Measurements from ENCODE around the gene KCNB1.

Gene KCNB1

DNA sequence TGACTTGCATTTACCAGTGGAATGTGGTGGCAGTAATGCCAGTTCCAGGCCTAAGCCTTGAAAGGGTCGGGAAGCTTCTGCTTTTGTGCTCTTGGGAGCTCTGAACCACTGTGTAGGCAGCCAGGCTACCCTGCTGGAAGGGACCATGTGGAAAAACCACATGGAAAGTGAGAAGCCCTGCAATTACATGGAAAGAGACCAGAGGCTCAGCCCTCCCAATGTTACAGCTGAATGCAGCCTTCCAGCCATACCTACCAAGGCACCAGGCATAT, 14.9 kb upstream of the KCNB1 start:
- DNase-seq (ENCODE audit: low read depth in 2 of 2), result no peak

DNA sequence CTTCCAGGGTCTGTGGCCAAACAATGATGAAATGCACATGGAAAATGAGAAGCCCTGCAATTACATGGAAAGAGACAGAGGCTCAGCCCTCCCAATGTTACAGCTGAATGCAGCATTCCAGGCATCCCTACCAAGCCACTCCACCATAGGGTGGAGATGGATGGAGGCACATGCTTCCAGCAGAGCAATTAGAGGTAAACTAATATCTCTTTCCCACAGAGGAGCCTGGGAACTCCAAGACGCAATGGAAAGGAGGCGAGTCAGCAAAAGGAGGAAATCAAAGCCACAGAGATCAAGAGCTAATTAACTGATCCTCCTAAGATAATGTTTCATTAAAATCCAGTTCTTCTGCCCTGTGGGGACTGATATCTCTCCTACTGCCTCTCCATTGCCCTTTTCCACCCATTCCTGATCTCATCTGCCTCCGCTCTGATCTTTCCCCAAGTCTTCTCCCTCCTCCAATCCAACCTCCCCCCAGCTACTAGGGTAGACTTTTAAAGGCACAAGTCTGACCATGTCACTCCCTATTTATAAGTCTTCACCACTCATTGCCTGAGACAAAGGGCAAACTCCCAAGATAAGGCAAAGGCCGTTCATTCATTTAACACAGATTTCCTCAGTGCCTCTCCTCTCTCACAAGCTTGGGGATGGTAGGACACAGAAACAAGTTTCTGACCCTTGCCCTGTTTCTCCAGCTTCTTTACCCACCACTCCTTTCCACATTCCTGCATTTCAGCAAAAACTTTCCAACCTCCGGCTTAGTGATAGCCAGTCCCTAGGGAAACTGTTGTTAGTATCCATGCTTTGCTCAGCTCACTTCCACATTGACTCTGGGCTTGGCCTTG, 14.3 kb upstream of the KCNB1 start:
- DNase-seq (ENCODE audit: low read depth in 2 of 2), result no peak

DNA sequence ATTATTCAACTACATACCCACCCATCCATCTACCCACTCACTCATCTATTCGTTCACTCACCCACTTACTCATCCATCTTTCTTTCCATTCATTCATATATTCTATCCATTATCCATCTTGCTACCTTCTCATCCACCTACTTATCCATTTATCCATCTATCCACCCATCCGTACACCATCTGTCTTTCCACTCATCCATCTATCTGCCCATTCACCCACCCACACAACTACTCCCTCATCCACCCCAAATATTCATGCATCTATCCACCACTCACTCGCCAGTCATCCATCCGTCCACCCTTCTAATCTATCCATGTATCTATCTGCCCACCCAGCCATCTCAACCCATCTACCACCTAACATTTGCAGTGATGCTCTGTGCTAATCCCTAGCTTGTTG, 13.6 kb upstream of the KCNB1 start:
- DNase-seq (ENCODE audit: low read depth in 2 of 2), result no peak

DNA sequence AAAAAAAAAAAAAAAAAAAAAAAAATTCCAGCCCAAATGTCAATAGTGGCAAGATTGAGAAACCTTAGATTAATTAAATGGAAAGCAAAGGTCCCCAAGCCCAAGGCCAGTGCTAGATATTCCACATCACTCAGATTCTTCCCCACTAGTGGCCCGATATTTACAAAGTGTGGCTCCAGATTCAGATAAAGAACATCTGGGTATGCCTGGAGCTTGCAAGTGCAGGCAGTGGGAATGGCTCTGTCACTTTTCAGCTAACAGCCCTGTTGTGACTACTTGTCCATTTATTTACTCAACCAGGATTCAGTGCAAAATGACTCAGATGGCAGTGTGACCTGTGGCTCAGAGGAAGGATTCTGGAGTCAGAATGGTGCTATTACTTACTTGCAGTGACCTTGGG, 8.2 kb upstream of the KCNB1 start:
- no peak for DNase-seq (ENCODE audit: low read depth in 2 of 2)

DNA sequence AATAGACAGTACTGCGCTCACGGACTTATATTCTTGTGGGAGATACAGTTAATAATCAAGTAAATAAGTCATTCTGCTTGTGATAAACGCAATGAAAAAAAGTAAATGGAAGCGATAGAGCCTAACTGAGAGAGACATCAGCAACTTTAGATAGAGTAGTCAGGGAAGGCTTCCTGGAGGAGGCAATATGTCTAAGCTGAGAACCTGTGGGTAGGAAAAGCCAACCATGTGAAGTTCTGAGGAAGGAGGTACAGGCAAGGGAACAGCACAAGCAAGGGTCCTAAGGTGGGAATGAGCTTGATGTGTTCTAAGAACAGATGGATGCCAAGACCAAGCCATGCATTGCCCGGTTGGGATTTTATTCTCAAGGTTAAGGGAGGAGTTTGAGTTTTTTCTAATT, 7.2 kb upstream of the KCNB1 start:
- DNase-seq (ENCODE audit: low read depth in 2 of 2), result no peak

DNA sequence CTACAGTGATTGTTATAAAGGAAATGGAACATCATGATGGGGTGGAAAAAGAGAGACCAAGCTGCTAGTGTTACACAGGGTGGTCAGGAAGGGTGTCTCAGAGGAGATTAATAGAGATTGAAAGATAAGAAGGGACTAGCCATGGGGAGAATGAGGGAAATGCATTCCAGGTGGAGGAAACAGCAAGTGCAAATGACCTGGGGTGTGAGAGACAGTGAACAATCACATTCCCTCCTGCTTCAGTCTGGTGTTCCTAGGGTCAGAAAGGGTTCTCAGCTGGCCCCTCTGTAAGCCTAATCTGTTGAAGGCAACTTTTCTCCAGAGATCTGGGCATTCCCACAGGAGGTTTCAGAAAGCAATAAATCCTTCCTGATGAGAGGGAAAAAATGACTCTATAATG, 3.6 kb upstream of the KCNB1 start:
- DNase-seq (ENCODE audit: low read depth in 2 of 2), result no peak

DNA sequence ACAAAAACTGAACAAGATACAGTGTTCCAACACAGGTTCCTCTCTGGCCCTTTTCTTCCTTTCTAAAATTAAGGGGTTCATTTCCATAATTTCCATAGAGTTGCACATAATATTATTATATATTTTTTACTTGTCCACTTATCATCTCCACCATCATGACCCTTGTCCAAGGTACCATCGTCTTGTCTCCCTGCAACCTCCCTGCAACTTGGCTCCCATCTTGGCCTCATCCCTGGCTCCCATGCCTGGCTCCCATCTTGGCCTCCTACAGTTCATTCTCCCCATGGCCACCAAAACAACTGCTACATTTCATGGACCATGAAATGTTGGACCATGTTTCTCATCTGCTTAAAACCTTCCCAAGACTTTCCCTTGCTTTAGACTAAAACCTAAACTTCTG, 3.1 kb upstream of the KCNB1 start:
- no peak for DNase-seq (ENCODE audit: low read depth in 2 of 2)

DNA sequence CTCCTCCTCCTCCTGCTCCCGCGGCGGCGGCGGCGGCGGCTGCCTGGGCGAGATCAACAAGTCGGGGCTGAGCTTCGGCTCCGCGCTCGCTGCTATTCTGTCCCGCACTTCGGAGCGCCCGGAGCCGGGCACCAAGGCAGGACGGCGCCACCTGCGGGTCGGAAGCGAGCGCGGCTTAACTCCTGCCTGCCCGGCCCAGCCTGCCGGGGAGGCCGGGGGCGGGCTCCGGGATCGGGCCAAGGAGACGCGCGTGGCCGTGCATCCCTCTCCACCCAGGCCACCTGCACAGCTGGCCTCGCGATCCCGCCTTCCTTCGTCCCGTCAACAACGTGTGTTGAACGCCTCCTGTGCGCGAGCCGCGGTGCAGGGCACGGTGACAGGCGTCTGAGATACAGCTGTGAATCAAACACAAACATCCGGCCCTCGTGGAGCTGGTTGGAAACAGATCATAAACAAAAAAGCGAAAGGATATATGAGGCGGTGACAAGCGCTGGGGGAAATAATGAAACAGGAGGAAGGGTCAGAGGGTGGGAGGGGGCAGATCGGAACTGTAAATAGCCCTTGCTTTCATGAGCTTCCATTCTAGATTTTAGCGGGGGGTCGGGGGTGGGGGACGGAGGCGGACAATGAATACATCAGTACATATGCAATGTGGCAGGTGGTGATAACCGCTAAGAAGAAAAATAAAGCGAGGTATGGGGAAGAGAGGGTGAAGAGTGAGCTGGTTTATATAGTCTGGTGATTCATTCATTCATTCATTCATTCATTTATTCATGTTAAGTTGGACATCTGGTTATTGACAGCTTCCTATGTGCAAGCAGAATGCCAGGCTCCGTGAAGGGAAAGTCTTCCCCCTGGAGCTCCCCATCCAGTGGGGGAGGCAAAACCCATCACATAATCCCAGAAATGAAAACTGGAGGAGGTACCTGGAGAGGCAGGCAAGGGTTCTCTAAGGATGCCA, 2.0 kb upstream of the KCNB1 start:
- DNase-seq (ENCODE audit: low read depth in 2 of 2), result peak; percentile 58 to 65

DNA sequence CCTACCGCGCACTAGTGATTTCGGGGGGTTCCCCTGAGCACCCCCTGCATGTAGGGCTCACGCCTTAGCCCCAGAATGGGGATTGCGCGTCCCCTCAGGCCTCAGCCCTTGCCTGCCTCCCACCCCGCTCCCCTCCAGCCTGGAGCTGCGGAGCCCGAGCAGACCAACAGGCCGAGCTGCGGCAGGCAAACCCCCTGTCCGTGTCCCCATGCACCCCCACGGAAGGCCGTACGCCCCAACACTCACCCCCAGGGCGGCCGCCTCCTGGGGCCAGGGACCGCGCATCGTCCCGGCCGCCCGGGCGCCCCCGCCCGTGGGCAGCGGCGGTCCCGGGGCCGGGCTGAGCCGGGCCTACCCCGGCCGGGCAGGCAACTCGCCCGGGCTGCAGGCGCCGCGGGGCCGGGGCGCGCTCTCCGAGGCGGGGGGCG, 1.2 kb upstream of the KCNB1 start:
- no peak for DNase-seq (ENCODE audit: low read depth in 2 of 2)

DNA sequence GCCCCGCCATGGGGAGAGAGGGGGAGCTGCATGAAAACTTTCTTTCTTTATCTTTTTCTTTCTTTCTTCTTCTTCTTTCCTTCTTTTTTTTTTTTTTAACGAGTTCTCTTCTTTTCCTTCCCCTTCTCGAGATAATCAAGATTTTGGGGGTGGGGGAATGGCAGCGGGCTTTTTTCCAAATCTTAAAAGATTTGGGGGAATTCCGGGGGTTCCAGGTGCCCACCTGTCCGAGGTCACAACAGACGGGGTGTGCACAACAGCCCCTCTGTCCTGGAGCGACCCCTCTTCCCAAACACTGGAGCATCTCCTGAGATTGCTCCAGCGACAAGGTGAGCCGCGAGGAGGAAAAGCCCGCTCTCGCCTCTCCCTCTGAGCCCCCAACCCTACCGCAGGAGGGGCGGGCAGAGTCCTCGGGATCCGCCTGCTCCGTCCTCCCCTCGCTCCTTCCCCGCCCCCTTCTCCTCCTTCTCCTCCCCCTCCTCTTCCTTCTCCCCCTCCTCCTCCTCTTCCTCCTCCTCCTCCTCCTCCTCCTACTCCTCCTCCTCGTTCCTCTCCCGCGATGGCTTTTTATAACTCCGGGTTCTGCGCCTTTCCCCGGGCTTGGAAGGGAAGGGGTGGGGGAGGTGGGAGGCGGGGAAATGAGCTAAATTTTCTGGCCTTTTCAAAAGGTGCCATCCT, 689 bp upstream of the KCNB1 start:
- DNase-seq (ENCODE audit: low read depth in 2 of 2), result no peak

DNA sequence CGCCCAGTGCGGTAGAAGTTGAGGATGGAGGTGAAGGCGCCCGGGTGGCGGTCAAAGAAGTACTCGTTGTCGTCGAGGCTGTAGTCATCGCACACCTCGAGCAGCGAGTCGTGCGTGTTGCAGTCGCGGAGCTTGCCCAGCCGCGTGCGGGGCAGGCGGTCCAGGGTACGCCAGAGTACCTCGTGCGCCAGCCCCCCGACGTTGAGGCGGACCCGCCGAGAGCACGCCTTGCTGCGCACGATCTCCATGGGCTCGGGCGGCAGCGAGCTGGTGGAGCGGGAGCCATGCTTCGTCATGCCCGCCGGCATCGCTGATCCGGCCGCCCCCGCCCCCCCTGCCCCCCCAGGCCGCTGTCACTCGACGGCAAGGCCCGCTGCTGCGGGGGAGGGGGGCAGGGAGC, 295 bp downstream of the KCNB1 start:
- no peak for DNase-seq (ENCODE audit: low read depth in 2 of 2)

DNA sequence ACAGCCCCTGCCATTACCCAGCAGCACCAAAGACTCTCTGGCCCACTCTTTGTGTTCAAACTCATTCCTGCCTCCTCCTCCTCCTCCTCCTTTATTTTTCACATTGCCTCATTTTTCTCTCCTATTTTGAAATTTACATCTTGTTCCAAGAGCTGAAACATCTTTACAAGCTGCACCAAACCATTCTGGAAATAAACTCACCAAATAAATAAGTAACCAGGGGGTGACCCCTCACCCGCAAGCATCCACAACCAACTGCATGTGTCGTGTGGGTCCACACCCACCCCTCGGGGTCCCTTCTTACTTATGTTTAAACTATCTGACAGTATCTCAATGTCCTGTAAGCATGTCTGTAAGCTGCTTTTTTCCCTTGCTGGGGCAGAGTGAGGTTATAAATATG, 1.4 kb downstream of the KCNB1 start:
- DNase-seq (ENCODE audit: low read depth in 2 of 2), result no peak

DNA sequence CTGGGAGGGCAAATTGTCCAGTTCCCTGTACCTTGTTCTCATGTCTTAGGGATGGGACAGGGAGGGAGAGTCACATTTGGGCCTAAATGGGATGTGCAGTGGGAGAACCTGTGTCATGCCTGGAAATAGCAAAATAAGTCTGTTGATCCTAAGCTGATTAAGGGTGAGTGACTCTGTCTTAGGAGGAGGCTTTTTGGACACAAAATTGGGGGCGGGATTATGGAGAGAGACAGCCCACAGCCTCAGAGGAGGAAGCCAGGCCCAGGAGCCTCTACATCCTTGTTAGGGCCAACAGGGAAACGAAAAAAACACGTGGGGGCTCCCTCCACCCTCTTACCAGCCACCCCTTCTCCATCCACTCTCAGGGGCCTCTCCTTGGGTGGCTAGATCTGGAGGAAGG, 2.2 kb downstream of the KCNB1 start:
- no peak for DNase-seq (ENCODE audit: low read depth in 2 of 2)

DNA sequence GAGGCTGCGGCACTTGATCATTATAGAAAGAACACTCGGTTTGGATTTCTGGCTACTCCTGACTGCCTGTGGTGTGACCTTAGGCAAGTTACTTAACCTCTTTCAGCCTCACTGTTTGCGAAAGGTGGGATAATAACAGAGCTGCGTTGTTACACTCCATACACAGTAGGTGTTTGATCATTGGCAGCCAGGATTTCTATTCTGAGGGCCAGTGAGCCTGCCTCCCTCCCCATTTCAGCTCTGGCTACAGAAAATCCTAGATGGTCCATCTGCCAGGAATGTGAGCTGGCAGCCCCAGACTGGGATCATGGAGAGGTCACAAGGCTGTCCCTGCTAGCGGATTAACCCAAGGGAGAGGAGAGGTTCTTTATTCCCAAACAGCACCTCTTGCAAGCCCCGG, 2.7 kb downstream of the KCNB1 start:
- no peak for DNase-seq (ENCODE audit: low read depth in 2 of 2)

DNA sequence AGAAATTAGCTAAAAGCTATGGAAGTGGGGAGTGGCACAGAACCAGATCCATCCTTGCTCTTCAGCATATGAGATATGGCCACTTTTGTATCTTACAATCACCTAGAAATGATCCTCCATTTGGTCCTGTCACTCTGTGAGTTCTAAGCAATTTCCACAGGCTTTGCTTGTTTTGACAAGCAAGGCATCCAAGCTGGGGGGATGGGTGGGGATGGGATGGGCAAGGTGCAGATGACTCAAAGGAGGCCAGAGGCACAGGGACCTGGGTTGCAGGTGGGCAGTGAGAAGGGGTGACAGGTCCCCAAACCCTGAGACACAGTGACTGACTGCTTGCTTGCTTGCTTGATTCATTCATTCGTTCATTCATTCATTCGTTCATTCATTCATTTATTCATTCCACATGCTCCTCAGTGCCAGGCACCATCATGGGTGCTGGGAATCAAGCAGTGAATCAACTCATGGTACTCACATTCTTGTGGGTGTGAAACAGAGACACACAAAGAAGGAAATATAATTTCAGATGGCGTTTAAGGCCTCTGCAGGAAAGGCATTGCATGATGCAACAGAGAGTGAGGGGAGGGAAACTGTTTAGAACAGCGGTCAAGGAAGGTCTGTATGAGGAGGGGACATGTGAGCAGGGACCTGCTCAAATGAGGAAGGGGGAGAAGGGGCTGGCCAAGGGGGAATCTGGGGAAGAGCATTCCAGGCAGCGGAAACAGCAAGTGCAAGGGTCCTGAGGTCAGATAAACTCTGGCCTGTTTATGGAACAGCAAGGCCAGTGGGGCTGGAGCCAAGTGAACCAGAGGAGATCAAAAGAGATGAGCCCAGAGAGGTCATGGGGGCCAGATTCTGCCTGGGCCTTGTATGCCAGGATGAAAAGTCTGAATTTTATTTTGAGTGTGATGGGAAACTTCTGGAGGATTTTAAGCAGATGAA, 3.4 kb downstream of the KCNB1 start:
- DNase-seq (ENCODE audit: low read depth in 2 of 2), result no peak

DNA sequence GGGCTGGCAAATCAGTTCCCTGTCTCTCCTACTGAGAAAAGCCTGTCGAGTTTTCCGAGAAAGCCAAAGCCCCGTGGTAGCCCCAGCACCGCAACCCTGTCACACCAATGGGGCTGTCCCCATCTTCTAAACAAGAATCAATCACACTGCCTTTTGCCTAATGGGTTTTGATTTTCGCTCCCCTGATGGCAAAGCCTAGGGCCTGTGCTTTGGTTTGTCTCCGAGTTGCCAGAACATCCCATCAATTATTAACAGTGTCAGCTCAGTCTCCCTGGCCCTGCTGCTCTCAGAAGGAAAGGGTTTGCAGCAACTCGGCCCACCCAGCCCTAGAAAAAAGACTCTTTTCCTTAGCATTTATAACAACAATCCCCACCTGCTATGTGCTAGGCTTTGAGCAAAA, 4.2 kb downstream of the KCNB1 start:
- DNase-seq (ENCODE audit: low read depth in 2 of 2), result no peak

DNA sequence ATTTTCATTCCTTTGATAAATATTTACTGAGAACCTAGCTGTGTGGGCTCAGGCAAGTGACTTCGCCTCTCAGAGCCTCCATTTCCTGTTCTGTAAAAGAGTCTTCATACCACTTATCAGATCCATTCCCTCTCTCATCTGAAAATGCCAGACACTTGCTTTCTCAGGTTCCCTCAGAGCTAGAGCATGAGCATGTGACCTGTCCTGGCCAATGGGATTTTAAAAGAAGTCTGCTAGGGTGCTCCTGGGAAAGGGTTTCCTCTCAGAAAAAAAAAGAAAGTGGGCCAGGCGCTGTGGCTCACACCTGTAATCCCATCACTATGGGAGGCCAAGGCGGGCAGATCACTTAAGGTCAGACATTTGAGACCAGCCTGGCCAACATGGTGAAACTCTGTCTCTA, 5.3 kb downstream of the KCNB1 start:
- DNase-seq (ENCODE audit: low read depth in 2 of 2), result no peak

DNA sequence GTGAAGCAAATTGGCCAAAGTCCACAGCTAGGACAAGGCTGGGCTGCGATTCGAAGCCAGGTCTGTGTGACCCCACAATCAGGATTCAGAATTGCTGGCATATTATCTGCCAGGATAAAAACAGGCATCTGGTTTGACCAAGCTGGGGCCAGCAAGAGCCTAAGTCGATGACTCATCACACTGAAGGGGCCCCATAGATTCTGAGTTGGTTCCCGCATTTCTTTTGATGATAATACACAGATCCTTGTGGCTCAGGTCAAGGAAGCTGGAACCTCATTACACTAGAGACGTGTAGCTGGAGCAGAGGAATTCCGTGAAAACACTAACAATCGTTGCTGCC, 6.5 kb downstream of the KCNB1 start:
- DNase-seq (ENCODE audit: low read depth in 2 of 2), result no peak

DNA sequence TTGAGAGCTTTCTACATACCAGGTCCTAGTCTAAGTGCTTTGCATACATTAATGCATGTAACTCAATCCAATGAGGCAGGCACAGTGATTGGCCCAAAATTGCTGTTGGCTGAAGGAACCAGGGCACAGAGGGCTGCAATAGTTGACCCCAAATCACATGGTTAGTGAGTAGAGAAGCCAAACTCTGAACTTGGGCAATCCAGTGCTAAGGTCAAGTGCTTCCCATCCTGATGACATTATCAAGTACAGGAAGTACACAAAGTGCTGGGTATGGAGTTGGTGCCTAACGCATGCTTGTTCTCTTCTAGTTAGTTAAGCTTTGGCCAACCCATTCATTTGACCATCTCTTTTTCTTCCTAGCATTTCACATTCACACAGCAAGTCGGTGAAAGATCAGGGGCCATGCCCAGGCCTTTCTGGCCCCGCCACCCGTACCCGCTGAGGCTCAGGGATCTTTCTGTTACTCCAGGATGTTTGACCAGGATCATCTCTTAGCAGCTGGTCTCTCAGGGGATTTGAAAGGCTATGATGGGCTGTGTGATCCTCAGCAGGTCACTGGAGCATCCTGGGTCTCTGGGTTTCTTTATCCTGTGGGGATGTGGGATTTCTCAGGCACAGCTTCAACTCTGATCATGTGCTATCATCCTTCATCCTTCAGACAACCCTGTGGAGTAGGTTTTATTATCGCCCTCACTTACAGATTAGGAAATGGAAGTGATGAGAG, 7.0 kb downstream of the KCNB1 start:
- no peak for DNase-seq (ENCODE audit: low read depth in 2 of 2)

DNA sequence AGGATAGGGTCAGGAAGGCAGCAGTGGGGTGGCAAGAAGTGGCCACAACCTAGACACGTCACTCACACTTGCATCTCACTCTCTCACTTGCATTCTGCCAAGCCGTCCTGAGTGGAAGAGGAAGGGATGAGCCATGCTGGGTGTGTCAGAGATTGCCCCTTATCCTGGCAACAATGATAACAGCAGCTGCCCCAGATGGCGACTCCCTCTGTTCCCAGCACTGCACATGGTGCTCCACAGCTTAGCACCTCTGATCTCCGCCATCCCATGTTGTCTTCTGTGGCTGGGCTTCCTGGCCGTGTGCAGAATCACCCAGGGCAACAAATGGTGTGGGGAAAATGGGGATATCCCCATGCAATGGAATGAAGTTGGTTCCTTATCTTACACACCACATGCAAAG, 11.1 kb downstream of the KCNB1 start:
- no peak for DNase-seq (ENCODE audit: low read depth in 2 of 2)

DNA sequence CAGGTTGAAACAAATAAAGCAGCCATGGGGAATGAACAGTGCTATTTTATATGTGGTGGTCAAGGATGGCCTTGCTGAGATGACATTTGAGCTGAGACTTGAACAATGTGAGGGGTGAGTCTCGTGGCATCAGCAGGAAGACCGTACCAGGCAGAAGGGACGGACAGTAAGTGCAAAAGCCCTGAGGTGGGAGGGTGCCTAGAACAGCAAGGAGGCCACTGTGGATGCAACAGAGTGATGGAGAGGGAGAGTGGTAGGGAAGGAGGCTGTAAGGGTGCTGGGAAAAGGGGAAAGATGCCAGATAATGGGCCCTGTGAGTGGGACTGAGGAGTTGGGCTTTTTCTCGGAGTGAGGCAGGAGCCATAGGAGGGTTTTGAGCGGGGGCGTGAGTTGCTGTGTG, 11.5 kb downstream of the KCNB1 start:
- DNase-seq (ENCODE audit: low read depth in 2 of 2), result no peak
